AG04449 (cell line): ENCODE data around the gene CTDNEP1.

Experiments
- CTCF ChIA-PET: fragments of 350-600 bp; formaldehyde crosslinking; extraction: SDS; loops from one replicate; lab custom pipeline; 2021; ENCODE audit warnings: antibody characterized with exemption; lab: Yijun Ruan, JAX
- POLR2A ChIA-PET: fragments of 400-600, 350-600 bp; formaldehyde crosslinking; extraction: SDS; loops from one replicate; lab custom pipeline; 2020; ENCODE audit warnings: antibody characterized with exemption, inconsistent platforms; lab: Yijun Ruan, JAX
- DNase-seq: peaks from one replicate; pipeline ENCODE4 v3.0.0-alpha.2; 2010; ENCODE audit warnings: low read depth, low spot score
- H3K4me3 ChIP-seq: 2 replicates; pipeline ENCODE4 v1.5.1; 2011; ENCODE audit warnings: low read depth, mild to moderate bottlenecking, control low read depth, low read length
- CTCF ChIP-seq: IDR thresholded peaks from one replicate; pipeline ENCODE4 v1.5.1; 2011; ENCODE audit warnings: mild to moderate bottlenecking, moderate library complexity, low read length, control low read depth, inconsistent platforms; ENCODE audit not compliant: insufficient read depth; ENCODE audit errors: missing control alignments

CTDNEP1 gene

GRCh38 chr17:7240375-7240774 is 11.2 kb downstream of the CTDNEP1 start:
- TF ChIP-seq CTCF, result no peak
- peak overlapping the region; percentile 96 for H3K4me3 ChIP-seq
- DNase-seq, result no peak
- POLR2A ChIA-PET, result interaction anchor here (1.3 to 2.1 kb wide), 3 partner anchors 10 to 164 kb away, joined by 4 to 7 read pairs (median 4); partner anchors contain the start of genes CTDNEP1 and TMEM256
- CTCF ChIA-PET, result interaction anchor here (1.1 to 1.7 kb wide), 3 partner anchors 11 to 56 kb away, joined by 5 to 6 read pairs (median 5); partner anchors contain the start of gene CTDNEP1

DNA sequence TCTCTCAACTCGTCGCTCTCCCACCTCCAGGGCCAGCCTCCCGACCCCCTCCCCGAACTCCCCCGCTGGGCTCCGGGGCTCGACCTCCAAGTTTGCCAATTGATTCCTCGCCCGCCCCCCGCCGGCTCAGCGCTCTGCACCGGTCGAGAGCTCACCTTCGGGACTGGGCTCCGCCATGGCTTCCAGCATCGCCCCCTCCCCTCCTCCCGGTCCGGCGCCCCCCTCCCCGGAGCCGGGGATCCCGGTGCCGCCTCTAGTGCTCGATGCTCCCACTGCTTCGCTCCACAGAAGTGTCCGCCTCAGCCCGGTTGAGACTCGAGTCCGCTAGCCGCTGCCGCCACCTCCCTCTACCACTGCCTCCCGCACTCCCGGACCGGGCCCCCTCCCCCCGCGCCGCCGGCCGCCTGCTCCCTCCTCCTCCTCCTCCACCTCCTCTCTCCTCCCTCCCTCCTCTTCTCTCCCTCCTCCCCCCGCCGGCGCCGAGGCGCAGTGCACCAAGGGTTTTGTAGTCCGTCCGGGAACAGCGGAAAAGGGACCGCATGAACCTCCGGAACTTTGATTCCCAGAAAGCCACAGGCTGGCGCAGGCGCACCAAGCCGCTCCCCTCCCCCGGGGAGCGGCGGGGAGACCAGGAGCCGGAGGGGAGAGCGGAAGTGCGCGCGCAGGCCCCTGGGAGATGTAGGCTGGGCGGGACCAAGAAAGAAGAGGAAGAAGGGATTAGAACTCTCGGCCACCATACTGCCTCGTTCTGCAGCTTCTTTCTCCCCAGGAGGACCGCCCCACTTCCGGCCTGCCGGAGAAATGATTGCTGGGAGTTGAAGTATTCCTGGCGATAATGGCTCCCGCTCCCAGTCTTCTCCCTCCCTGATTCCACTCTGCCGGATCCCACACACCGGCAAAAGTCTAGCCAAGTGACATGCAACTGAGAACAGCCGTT is 12.2 kb downstream of the CTDNEP1 start, which contains the start of gene PHF23:
Gene PHF23, minus strand, starts transcription at position 367 of the 937 bp plus-strand sequence. Its CDS starts 178 bp downstream, at position 189.
- CTCF ChIA-PET, result interaction anchor here (0.7 to 1.2 kb wide), 4 partner anchors 40 to 489 kb away, joined by 3 to 5 read pairs (median 3); no protein-coding TSS in a partner anchor

DNA sequence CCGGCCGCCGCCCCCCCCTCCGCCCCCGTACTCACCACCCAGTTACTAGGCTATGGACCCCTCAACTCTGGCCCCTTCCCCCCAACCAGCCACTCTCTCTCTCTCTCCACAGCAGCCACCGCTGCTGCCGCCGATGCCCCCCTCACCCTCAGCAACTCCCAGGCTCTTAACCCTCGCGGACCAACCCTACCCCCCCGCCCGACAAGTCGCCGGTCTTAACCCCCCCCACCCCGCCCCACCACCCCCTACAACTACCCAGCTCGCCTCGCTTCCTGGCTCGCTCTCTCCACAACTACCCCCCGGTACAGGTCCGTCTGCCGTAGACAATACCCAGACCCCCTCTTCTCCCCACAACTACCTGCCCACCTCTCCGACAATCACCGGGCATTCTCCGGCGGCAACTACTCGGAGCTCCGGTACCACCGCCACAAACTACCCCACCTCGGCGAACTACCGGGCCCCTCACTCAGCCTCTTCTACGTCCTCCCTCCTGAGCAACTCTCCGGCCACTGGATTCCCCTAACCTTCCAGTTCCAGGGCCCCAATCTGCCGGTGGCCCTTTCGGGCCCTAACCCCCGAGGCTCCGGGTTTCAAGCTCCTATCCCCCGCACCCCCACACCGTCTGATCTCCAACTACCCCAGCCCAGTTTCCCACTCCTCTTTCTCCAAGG is 13.0 kb downstream of the CTDNEP1 start:
- H3K4me3 ChIP-seq, result peak overlapping the region; percentile 84
- POLR2A ChIA-PET, result interaction anchor here (0.6 to 3.1 kb wide), 3 partner anchors 16 to 203 kb away, joined by 3 to 23 read pairs (median 4); partner anchors contain the start of genes ACADVL, DLG4 and SLC16A13
- CTCF ChIA-PET, result interaction anchor here (0.7 to 1.0 kb wide), 2 partner anchors 58 to 490 kb away, joined by 3 read pairs; no protein-coding TSS in a partner anchor
- DNase-seq, result no peak
- no peak for TF ChIP-seq CTCF

More for the DNA sequence above, 12.2 kb downstream of the CTDNEP1 start, which contains the start of gene PHF23:
- peak; percentile 95 for DNase-seq
- POLR2A ChIA-PET, result interaction anchor here (0.6 to 3.1 kb wide), 4 partner anchors 12 to 54 kb away, joined by 3 to 23 read pairs (median 5); partner anchors contain the start of genes ACADVL, CTDNEP1, DLG4 and ELP5
- peak within 1 kb of the TSS; percentile 96 for H3K4me3 ChIP-seq
- TF ChIP-seq CTCF, result no peak

DNA sequence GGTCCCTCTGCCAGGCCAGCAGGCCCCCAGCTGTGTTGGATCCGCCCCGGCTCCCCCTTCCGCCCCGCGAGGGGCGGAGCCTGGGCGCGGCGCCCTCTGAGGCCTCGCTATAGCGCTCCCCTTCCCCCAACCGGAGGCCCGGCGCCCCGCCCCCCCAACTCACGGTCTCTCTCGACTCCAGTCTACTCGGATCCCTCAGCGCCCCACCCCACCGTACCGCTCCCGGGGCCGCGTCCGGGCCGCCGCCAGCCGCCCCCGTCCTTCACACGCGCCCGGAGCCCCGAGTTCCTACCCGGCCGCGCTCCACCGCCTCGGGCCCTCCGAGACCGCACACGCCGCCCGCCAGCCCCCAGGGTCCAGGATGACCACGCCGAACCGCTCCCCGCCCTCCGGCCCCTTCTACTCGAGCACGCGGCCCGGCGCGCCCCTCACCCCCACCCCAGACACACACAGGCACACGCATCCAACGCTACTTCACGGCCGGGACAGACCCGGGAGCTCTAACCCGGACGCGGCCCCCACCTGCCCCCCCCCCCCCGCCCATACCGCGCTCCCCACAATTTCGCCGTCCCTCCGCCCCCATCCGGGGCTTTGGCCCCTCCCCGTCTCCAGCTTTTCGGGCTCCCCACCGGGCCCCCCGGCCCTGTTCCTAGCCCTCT is 13.6 kb downstream of the CTDNEP1 start:
- TF ChIP-seq CTCF, result no peak
- CTCF ChIA-PET, result interaction anchor here (1.0 kb wide), 1 partner anchor 59 kb away, joined by 3 read pairs; no protein-coding TSS in a partner anchor
- H3K4me3 ChIP-seq, result peak overlapping the region; percentile 84
- POLR2A ChIA-PET, result interaction anchor here (0.6 to 3.1 kb wide), 4 partner anchors 18 to 202 kb away, joined by 3 to 23 read pairs (median 3); partner anchors contain the start of genes ACADVL, DLG4 and SLC16A13
- no peak for DNase-seq

DNA sequence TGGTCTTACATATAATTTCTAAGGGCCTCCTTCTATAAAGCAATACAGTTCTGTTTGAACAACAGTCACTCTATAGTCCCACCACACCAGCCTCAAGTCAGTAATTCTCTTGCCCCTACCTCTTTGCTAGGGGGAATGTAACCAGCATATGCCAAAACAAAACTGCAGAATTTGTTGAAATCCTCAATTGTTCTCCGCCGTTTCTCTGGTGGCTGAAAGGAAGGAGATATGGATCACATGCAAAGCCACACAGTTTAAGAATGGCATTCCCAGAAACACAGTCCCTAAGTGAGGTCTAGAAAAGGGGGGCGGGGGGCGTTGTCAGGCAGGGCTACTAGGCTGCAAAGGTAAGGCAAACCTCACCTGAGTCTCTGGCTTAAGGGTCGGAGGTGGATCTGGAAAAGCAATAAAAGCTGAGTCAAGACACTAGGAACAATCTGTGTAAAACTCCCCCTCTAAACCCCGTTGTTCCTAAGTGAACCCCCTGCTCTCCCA is 14.2 kb downstream of the CTDNEP1 start:
- ChIA-PET POLR2A (interaction anchor here (0.6 to 3.1 kb wide), 3 partner anchors 17 to 124 kb away, joined by 3 to 23 read pairs (median 3); partner anchors contain the start of genes ACADVL and DLG4), CTCF (interaction anchor here (1.2 to 1.5 kb wide), 2 partner anchors 17 to 191 kb away, joined by 3 read pairs; no protein-coding TSS in a partner anchor)

More for the DNA sequence above, 14.2 kb downstream of the CTDNEP1 start:
- no peak for TF ChIP-seq CTCF
- peak overlapping the region; percentile 84 for H3K4me3 ChIP-seq
- no peak for DNase-seq
